Anterior cingulate cortex (tissue), 58 donors: ENCODE measurements around the gene IL1RAPL2.
"Not testable (repeated sequence)": the region's sequence is repeated elsewhere in the genome, so short reads cannot be mapped to it uniquely, and the experiment has no call there.

Experiments
- DNase-seq, 58 donors: peaks; one replicate each; lab custom pipeline; 2025; lab: John Stamatoyannopoulos, UW

IL1RAPL2 gene

DNA sequence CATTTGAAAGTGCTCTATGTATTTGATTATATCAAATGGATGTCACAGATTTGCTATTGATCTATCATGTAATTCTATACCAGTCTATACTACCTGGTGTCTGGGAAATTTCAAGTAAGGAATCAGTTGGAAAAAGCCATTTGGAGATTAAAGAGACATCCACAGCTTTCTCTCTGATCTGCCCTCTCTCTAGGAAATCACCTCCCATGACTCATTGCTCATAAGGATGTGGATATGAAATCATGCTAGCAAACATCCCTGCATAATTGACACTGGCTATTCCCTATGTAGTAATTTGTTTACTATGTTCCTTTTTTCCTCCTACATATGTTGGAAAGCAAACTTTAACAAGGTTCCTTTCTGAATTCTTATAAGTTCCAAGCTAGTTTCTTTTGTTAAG is 560.2 kb downstream of the IL1RAPL2 start:
- DNase-seq = no peak

DNA sequence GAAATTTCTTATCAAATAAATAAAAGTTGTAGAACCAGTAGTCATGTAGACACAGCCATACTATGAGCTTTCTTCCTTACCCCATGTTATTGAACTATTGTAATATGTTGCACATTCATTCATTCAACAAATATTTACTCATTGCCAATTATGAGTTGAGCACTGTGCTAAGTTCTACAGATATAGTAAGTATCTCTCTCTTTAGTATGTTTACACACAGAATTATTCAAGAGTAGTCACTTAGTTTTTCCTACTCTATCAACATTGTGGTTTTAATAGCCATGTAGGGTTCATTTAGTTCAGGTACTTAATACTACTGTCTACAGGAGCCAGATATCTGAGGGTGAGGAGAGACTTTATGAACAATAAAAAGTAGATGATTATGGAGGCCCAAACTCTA is 568.3 kb downstream of the IL1RAPL2 start:
- no peak for DNase-seq

DNA sequence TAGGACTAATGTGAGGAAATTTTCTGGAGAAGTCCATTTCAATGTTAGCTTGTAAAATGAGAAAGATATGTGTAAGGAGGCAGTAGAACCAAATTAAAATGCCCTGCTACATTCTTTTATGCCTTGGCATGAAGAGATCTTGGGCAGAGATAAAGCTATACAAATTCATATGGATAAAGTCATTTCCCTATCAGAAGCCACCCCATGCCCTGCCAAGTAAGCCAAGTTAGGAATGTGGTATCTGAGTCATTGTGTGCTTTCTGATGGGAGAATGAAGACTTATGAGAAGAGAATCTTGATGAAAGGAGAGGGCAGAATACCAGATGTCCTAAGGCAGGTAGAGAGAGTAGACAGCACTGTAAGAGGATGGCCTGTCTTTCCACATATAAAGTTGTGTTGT is 570.8 kb downstream of the IL1RAPL2 start:
- no peak for DNase-seq

DNA sequence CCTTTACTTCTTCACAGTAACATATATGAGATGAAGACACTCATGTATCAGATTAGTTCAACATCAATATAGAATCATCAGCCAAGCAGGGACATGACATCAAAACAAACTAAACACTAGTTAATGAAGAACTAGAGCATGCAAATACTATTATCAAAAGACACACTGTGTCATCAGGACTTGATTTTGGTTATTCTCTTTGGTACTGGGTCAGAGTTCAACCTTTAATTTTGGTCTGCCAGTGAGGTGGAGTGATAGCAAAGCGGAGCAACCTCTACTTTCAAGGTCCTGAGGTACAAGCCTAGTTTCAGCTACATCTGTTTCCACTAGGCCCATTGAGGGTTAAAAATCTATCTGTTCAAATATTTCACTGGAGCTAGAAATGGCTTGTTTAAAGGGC is 584.0 kb downstream of the IL1RAPL2 start:
- DNase-seq = no peak

DNA sequence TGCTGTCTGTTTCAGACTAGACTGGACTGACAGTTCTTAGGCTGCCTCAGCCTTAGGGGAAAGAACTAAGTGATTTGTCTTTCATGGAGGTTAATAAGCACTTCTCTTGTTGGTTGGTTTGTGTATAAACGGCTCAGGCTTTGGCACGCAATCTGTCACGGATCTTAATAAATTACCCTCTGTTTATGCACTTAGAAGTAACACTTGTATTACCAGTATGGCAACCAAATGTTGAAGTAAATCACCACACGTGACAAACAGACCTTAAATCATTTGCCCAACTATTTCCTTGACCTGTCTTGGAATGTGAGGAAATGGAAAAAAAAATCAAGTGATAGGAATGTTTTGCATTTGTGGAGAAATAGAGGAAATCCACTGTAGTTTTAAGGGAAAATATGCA is 584.6 kb downstream of the IL1RAPL2 start:
- no peak for DNase-seq

DNA sequence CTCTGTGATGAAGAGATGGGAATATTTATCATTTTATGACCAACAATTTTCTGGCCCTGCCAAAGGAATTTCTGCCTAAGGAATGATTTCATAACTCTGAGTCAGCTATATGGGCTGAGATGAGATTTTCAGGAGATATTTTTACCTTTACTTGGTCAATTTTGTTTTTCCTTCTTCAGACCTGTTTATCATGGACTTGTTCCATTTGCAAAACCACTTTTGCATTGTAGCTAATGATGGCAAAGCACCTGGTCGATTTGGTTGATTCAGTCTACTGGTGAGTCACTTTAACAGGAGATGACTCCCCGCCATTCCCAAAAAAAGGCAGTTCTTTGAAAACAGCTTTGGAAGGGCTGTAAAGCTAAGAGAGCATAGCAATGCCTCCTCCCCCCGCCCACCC is 601.2 kb downstream of the IL1RAPL2 start:
- DNase-seq = no peak

DNA sequence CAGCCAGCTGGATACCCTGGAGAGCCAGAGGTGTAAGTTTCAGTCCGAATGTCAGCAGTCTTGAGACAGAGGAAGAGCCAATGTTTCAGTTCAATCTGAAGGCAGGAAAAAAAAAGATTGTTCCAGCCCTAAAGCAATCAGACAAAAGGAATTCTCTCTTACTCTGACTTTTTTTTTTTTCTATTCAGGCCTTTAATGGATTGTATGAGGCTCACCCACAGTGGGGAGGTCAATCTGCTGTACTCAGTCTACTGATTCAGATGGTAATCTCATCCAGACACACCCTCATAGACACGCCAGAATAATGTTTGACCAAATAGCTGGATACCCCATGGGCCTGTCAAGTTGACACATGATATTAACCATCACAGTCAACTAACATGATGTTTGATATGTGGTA is 602.6 kb downstream of the IL1RAPL2 start:
- no peak for DNase-seq

DNA sequence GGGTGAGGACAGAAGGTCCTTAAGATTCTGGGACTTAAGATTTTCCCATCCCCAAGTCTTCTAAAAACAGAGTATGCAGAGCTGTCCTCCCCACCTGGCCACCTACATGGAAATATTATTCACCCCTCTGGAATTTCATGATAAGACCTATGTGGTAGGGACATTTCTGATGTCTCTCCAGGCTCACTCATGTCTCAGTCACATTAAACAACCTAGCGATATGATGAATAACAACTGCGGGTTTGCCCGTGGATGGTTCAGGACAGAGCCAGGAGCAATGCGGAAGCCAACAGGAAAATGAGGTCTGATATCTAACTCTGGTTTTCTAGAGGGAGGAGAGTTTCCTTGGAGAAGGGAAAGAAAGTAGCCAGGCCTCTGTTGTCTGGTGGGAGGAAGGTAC is 607.1 kb downstream of the IL1RAPL2 start:
- DNase-seq = no peak

DNA sequence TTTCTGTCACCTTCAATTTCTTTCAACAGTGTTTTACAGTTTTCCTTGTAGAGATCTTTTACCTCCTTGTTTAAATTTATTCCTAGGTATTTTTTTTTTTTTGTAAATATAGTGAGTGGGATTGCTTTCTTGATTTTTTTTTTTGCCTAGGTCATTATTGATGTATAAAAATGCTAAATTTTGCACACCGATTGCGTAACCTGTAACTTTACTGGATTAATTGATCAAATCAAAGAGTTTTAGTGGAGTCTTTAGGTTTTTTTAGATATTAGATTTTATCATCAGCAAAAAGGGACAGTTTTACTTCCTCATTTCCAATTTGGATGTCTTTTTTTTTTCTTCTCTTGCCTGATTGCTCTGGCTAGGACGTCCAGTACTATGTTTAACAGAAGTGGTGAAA is 613.6 kb downstream of the IL1RAPL2 start:
- no peak for DNase-seq

DNA sequence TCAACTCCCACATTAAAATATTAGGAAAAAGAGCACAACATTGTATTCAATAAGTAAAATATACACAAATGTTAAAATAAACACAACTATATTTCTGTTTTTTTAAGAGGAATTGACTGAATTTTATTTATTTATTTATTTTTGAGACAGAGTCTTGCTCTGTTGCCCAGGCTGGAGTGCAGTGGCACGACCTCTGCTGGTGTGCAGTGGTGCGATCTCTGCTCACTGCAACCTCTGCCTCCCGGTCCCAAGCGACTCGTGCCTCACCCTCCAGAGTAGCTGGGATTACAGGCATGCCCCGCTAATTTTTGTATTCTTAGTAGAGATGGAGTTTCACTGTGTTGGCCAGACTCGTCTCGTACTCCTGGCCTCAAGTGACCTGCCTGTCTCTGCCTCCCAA is 623.1 kb downstream of the IL1RAPL2 start:
- no peak for DNase-seq

DNA sequence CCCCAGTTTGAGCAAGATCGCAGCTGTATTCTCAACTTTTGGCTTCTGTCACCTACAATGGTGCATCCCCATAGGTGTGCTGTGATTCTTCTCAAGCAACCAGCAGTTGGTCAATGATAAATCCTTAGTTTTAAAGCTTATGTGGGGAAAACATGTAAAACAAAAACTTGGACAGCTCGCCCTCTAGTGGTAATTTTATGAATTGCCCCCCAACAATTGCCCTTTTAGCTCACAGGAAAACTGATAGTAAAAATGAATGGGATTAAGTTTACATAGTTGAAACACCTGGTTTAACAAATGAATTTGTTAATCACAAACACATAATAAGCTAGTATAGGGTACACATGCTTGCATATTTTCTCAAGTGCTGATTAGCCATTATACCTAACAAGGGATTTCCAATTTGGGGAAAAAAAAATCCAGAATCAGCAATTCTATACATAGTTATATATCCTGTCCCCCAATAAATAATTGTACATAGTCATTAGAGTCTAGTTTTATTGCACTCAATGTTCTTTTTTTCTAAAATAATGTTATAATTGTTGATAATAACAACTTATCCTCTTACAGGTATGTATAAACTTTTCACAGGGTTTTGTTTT is 624.4 kb downstream of the IL1RAPL2 start:
- peak in 7 of 58 donors; percentile 0 to 29 (median 2) for DNase-seq

DNA sequence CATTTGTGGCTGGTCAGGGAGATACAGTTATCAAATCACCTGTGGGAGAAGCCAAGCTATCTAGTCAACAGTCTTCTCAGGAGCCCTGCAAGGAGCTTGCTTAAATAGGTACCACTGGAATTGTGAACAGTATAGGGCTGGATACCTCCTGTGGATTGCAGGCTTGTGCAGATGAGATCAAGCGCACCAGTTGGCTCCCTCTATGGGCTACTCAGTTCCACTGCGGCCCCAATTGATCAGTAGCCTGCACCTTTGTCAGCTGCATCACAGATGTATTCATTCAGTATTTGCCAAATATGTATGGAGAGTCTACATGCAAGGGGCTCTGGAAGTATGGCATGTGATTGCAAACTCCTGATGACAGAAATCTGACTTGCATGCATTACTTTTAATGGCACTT is 625.9 kb downstream of the IL1RAPL2 start:
- DNase-seq = peak in 5 of 58 donors; percentile 0 to 2 (median 1)

DNA sequence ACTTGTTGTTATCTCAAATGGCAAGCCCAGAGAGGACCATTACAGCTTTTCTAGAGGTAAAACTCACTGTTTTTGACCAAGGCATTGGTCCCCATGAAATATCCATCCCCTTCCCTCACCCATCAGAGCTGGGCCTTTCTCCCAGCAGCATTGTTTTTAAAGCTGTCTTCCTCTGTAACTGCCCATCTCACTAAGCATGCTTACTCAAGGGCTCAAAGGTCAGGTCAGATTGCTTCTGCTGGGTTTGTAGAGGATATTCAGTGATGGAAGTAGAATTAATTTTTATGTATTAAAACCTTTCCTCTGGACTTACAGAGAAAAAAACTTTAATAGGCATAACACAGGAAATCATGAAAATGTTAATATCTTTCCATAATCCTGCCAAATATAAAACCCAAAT is 643.4 kb downstream of the IL1RAPL2 start:
- DNase-seq = no peak

DNA sequence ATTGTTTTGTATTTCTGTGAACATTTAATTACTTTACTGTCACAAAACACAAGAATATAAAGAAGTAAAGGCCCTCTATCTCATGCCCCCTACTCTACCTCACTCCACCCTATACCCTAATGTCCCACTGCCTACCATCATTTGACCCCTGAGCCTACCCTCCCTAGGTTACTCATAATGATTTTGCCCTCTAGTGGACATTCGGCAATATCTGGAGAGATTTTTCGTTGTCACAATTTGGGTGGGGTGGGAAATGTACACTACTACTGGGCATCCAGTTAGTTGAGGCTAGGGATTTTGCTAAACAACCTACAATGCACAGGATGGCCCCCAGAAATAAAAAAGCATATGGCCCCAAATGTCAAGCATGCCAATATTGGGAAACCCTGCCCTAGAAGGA is 644.3 kb downstream of the IL1RAPL2 start:
- DNase-seq = no peak

DNA sequence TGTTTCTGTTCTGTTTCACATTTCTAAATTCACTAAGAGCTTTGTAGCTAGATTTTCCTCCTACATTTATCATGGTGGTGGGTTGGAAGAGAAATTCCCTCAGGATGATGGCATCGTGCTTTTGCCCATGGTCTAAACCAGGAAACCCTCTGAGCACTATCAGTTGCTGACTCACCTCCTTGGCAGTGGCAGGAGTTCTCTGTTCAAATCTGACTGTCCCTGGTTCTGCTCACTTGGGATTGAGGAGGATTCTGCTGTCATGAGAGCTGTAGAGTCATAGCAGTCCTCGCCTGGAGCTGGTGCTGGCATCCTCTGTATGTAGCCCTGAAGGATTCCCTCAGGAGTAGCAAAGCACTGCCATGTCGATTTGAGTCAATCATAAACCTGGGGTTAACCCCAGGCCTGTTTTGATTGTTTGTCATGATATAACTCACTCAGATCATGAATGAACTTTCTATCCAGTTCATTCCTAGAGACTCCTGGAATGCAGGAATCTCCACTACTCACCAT is 645.1 kb downstream of the IL1RAPL2 start:
- no peak for DNase-seq

DNA sequence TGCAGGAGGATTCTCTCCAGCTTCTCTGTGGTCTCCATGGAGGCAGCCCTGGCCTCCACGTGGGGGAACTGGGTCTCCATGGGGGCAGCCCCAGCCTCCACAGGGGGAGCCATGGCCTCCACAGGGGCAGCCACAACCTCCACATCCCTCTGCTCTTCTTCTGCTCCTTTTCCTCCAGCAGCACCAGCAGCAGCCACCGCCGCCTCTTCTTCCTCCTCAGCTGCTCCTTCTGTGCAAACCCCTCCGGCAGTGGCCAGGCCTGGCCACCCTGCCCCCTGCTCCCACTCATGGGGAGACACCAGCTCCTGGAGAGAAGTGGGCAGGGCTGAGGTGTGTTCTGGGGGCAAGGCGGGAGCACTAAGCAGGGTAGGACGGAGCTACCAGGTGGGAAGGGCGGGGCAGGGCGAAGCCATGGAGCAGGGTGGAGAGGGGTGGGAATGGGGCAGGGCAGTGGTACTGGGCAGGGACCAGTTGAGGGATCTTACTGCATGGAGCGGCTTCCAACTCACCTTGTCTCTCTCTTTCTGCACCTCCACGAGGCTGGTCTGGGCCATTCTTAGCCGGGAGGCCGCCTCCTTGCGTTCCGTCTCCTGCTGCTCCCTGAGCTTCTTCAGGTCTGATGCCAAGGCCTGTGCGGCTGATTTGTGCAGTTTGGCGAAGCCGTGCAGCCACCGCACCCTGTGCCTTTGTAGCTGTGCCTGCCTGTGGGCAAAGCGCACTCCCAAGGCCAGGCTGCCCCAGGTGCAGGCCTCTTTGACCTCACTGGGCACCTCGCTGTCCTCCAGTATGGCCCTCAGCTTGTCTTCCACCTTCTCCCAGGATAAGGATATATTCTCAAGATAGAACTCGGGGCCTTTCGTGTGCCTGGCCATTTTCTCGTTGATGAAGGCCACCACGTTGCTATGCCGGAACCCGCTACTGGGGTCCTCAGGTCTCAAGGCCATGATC is 653.7 kb downstream of the IL1RAPL2 start:
- no peak for DNase-seq

DNA sequence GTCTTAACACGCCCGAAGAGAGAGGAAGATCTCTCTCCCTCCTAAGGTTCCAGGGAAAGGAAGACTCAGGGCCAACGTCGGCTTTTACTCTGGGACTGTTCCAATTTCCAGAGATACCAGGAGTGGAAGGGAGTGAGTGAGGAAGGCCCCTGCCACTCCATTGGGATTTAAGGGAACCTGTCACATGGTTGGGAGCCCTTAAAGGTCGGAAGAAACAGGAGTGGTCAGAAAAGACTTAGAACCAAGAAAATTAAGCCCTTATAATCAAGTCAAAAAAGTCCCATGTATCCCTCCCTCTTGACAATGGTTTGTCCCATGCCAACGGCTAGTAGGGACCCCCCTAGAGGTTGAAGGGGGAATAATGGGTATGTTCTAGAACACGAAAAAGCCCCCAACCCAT is 654.6 kb downstream of the IL1RAPL2 start, which contains the start of gene TEX13A:
TSS of gene TEX13A (minus strand) at position 59 of the 400 bp plus-strand sequence. CDS start 297 bp downstream, outside the sequence.
- no peak for DNase-seq

DNA sequence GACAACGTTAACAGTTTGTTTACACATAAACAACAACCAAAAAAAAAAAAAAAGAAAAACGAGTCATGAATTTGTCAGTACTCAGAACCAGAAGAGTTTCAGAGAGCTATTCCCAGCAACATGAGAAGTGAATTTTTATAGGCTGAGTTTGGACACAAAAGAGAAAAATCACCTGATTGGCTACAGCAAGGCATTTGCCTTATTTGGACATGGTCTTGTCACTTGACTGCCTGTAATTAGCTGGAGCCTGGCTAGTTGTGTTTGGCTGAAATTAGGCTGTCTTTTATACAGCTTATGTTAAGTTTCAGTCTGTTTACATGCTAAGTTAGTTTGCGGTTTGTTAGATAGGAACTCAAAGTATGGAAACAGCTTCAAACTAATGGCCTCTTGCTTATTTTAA is 655.4 kb downstream of the IL1RAPL2 start:
- no peak for DNase-seq

DNA sequence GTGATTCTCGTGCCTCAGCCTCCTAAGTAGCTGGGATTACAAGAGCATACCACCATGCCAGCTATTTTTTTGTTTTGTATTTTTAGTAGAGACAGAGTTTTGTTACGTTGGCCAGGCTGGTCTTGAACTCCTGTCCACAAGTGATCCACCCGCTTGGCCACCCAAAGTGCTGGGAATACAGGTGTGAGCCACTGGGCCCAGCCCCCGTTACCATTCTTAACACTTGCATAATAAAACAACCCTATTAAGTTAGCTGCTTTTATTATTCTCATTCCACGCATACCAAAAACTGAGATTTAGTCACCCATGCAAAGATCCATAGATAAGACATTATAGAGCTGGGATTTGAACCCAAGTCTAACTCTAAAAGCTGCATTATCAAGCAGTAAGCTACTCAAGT is 660.5 kb downstream of the IL1RAPL2 start:
- DNase-seq = no peak

DNA sequence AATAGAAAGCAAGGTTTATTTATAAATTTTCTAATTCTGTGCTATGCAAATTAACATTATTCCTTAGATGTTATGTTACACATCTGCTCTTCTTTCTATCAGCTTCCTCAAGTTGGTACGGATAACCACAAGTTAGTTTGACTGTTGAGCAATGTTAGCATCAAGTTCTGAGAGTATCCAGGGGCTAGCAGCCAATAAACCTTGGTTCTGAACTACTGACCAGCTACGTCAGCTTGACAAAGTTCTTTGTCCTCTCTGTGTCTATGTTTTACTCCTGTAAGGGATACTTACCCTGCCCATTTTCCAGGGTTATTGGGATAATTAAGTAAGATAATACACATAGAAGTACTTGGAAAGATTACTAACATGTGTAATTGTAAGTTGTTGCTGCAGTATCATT is 662.6 kb downstream of the IL1RAPL2 start:
- DNase-seq = no peak

DNA sequence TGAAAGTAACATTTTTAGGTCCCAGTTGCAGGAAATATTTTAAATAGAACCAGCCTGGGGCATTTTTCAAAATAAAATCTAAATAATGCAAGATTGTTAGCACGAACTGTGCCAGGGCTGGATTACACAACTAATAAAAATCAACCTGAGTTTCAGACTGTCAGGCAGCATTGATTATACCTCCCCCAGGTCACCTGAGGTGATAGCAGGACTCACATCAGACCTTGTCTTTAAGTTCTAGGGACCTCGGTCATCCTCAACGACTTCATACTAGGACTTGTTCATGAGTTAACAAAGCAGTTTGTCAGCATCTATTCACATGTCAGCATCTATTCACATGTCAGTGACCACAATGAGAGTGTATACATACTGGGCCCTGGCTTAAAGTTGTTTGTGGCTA is 663.1 kb downstream of the IL1RAPL2 start:
- DNase-seq = no peak

DNA sequence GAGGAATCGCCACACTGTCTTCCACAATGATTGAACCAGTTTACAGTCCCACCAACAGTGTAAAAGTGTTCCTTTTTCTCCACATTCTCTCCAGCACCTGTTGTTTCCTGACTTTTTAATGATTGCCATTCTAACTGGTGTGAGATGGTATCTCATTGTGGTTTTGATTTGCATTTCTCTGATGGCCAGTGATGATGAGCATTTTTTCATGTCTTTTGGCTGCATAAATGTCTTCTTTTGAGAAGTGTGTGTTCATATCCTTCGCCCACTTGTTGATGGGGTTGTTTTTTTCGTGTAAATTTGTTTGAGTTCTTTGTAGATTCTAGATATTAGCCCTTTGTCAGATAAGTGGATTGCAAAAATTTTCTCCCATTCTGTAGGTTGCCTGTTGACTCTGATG is 671.4 kb downstream of the IL1RAPL2 start:
- DNase-seq = not testable (repeated sequence)
